HG02798 (cell line): ENCODE results near the gene MBD3.

Experiments
- ATAC-seq: cut with Tn5 transposase; IDR thresholded peaks from one replicate; pipeline ENCODE4 v1.9.1; 2021; ENCODE audit warnings: mild to moderate bottlenecking; ENCODE audit not compliant: unreplicated experiment, poor library complexity

MBD3 gene

GRCh38 chr19:1524287-1524971 is 68.2 kb downstream of the MBD3 start:
- no peak for ATAC-seq
